ENCODE results near the gene VPS13C. TPM values are rescaled to one million over a fixed set of nuclear protein-coding genes. Genes with fewer than 3 reads are reported as not detected.

Gene VPS13C
- total RNA-seq, 1 donor from 2014 or later = 50.9 TPM

GRCh38 chr15:61915640-61916039 is 144.6 kb downstream of the VPS13C start:
- TF ChIP-seq CTCF (IDR thresholded peaks at IDR 0.05; ENCODE audit: unreplicated experiment) = no peak
- H3K27me3 Mint-ChIP-seq (ENCODE audit: unreplicated experiment) = no peaks in the 10 kb centered on the region
- DNase-seq (ENCODE audit: low spot score) = no peak
- peaks cover 5% of the 10 kb centered on the region for H3K4me1 Mint-ChIP-seq (ENCODE audit: unreplicated experiment)
- peaks cover 16% of the 10 kb centered on the region for H3K36me3 Mint-ChIP-seq (ENCODE audit: low read depth, unreplicated experiment)
- H3K27ac Mint-ChIP-seq (ENCODE audit: unreplicated experiment) = no peak overlapping the region
- no peaks in the 10 kb centered on the region for H3K9me3 Mint-ChIP-seq (ENCODE audit: unreplicated experiment)
- H3K4me3 Mint-ChIP-seq (ENCODE audit: unreplicated experiment) = no peak overlapping the region

GRCh38 chr15:61910839-61911369 is 149.3 kb downstream of the VPS13C start:
- H3K4me3 Mint-ChIP-seq (ENCODE audit: unreplicated experiment) = no peak overlapping the region
- DNase-seq (ENCODE audit: low spot score) = no peak
- no peak overlapping the region for H3K27ac Mint-ChIP-seq (ENCODE audit: unreplicated experiment)
- TF ChIP-seq CTCF (IDR thresholded peaks at IDR 0.05; ENCODE audit: unreplicated experiment) = no peak
- H3K27me3 Mint-ChIP-seq (ENCODE audit: unreplicated experiment) = no peaks in the 10 kb centered on the region
- H3K4me1 Mint-ChIP-seq (ENCODE audit: unreplicated experiment) = no peaks in the 10 kb centered on the region
- H3K36me3 Mint-ChIP-seq (ENCODE audit: low read depth, unreplicated experiment) = peaks cover 16% of the 10 kb centered on the region
- H3K9me3 Mint-ChIP-seq (ENCODE audit: unreplicated experiment) = no peaks in the 10 kb centered on the region

- Mint-ChIP-seq H3K4me3 (ENCODE audit: unreplicated experiment) (no peak overlapping the region), H3K4me1 (ENCODE audit: unreplicated experiment) (no peaks in the 10 kb centered on the region), H3K27me3 (ENCODE audit: unreplicated experiment) (no peaks in the 10 kb centered on the region), H3K27ac (ENCODE audit: unreplicated experiment) (no peak overlapping the region), H3K36me3 (ENCODE audit: low read depth, unreplicated experiment) (peaks cover 4% of the 10 kb centered on the region), H3K9me3 (ENCODE audit: unreplicated experiment) (no peaks in the 10 kb centered on the region)
- TF ChIP-seq CTCF (IDR thresholded peaks at IDR 0.05; ENCODE audit: unreplicated experiment) = no peak
- DNase-seq (ENCODE audit: low spot score) = no peak
These were observed 152.0 kb downstream of the VPS13C start for GRCh38 chr15:61908241-61908640.

- Mint-ChIP-seq H3K4me3 (ENCODE audit: unreplicated experiment) (no peak overlapping the region), H3K4me1 (ENCODE audit: unreplicated experiment) (no peaks in the 10 kb centered on the region), H3K9me3 (ENCODE audit: unreplicated experiment) (no peaks in the 10 kb centered on the region), H3K36me3 (ENCODE audit: low read depth, unreplicated experiment) (no peaks in the 10 kb centered on the region), H3K27me3 (ENCODE audit: unreplicated experiment) (no peaks in the 10 kb centered on the region), H3K27ac (ENCODE audit: unreplicated experiment) (no peak overlapping the region)
- TF ChIP-seq CTCF (IDR thresholded peaks at IDR 0.05; ENCODE audit: unreplicated experiment) = no peak
- DNase-seq (ENCODE audit: low spot score) = no peak
These were observed 152.5 kb downstream of the VPS13C start for GRCh38 chr15:61907753-61908086.

GRCh38 chr15:61906961-61907752 is 153.1 kb downstream of the VPS13C start:
- Mint-ChIP-seq H3K36me3 (ENCODE audit: low read depth, unreplicated experiment) (no peaks in the 10 kb centered on the region), H3K4me3 (ENCODE audit: unreplicated experiment) (no peak overlapping the region), H3K27ac (ENCODE audit: unreplicated experiment) (no peak overlapping the region), H3K27me3 (ENCODE audit: unreplicated experiment) (no peaks in the 10 kb centered on the region), H3K4me1 (ENCODE audit: unreplicated experiment) (no peaks in the 10 kb centered on the region), H3K9me3 (ENCODE audit: unreplicated experiment) (no peaks in the 10 kb centered on the region)
- TF ChIP-seq CTCF (IDR thresholded peaks at IDR 0.05; ENCODE audit: unreplicated experiment) = no peak
- DNase-seq (ENCODE audit: low spot score) = no peak
